GM12872 (cell line): ENCODE data around the gene HRCT1.

Source experiments
- CTCF ChIP-seq: IDR thresholded peaks from 3 replicates; pipeline ENCODE4 v1.5.1; 2011; ENCODE audit warnings: low read depth, mild to moderate bottlenecking, low read length, moderate library complexity; ENCODE audit not compliant: insufficient read depth

HRCT1 gene

GRCh38 chr9:35944841-35945240 is 38.8 kb downstream of the HRCT1 start:
- no peak for TF ChIP-seq CTCF

GRCh38 chr9:35945341-35946018 is 39.5 kb downstream of the HRCT1 start:
- peak; percentile 86 for TF ChIP-seq CTCF

DNA sequence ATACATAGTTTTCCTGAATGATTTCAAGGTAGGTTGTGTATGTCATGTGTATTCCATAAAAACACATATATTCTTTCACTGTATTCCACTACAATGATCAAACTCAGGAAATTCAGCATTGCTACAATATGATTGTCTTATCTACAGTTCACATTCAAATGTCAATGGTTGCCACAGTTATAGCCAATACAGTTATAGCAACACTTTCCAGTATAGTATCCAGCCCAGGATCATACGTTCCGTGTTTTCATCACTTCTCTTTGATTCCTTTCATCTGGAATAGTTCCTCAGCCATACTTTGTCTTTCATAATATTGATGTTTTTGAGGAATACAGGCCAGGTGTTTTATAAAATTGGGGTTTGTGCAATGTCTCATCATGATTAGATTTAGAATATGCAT is 42.4 kb downstream of the HRCT1 start:
- TF ChIP-seq CTCF, result no peak

GRCh38 chr9:35948901-35949318 is 42.9 kb downstream of the HRCT1 start:
- no peak for TF ChIP-seq CTCF

GRCh38 chr9:35951736-35952135 is 45.7 kb downstream of the HRCT1 start:
- TF ChIP-seq CTCF, result no peak

- no peak for TF ChIP-seq CTCF
These were observed 46.7 kb downstream of the HRCT1 start for GRCh38 chr9:35952526-35953191.

DNA sequence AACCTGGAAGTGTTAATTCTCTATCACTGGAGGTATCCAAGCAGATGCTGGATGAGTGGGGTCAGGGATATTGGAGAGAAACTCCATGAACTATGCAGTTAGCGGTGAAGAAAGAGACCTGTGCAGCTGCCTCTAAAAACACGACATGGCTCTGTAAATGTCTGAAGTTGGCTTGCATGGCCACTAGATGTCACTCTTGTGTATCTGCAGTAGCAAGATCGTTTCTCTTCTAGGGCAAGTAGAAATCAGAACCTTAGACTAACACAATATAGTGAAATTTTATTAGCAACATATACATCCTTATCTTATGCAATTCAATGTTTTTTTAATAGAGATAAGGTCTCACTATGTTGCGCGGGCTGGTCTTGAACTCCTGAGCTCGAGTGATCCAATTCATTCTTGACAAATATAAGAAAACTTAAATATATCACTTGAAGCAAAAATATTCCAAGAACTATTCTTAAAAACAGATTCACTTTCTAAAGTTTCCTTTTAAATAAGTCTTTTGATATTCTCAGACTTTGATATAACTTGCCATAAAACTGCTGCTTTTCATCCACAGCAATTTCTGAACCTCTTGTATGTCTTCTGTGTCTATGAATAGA is 49.0 kb downstream of the HRCT1 start:
- TF ChIP-seq CTCF, result peak; percentile 83
